Epithelial cell of esophagus (primary cell): ENCODE measurements around the gene HDAC7.
"Not testable (repeated sequence)": the region's sequence is repeated elsewhere in the genome, so short reads cannot be mapped to it uniquely, and the experiment has no call there.

Source experiments
- DNase-seq: peaks from one replicate; pipeline ENCODE4 v3.0.0; 2010; ENCODE audit warnings: low read depth
- H3K4me3 ChIP-seq: 2 replicates; pipeline ENCODE4 v1.5.1; 2011; ENCODE audit warnings: mild to moderate bottlenecking, low read length, control low read depth
- CTCF ChIP-seq: IDR thresholded peaks from 2 replicates; pipeline ENCODE4 v1.5.1; 2011; ENCODE audit warnings: low read depth, mild to moderate bottlenecking, low read length, control low read depth, inconsistent platforms; ENCODE audit not compliant: insufficient read depth; ENCODE audit errors: missing control alignments

Gene HDAC7

GRCh38 chr12:47818467-47819137 is 1.1 kb downstream of the HDAC7 start:
- peak overlapping the region; percentile 66 for H3K4me3 ChIP-seq
- no peak for DNase-seq
- TF ChIP-seq CTCF = no peak

- H3K4me3 ChIP-seq = peak overlapping the region; percentile 66
- DNase-seq = no peak
- peak; percentile 19 for TF ChIP-seq CTCF
Measured at GRCh38 chr12:47818007-47818376, 1.7 kb downstream of the HDAC7 start.

GRCh38 chr12:47817272-47818006 is 2.3 kb downstream of the HDAC7 start:
- H3K4me3 ChIP-seq = no peak overlapping the region
- DNase-seq = no peak
- no peak for TF ChIP-seq CTCF

GRCh38 chr12:47816403-47817271 is 3.1 kb downstream of the HDAC7 start:
- no peak for DNase-seq
- no peak overlapping the region for H3K4me3 ChIP-seq
- TF ChIP-seq CTCF = no peak

- H3K4me3 ChIP-seq, DNase-seq: not testable (repeated sequence)
Measured at GRCh38 chr12:47815447-47815846, 4.3 kb downstream of the HDAC7 start.

GRCh38 chr12:47814539-47815170 is 5.0 kb downstream of the HDAC7 start:
- no peak for DNase-seq
- TF ChIP-seq CTCF = no peak
- no peak overlapping the region for H3K4me3 ChIP-seq
